ENCODE data around the gene FBXW5.
A peak's percentile ranks its signal among the peaks of the same experiment; 100 is the strongest.

The FBXW5 gene

GRCh38 chr9:136944519-136945332 lies at the start of gene FBXW5, which contains the start of gene C8G:
Gene FBXW5, minus strand, starts transcription at chr9:136944738. Its CDS starts 655 bp downstream, at chr9:136944083.
Gene C8G, plus strand, starts transcription at chr9:136945243. Its CDS starts 78 bp downstream, at chr9:136945321.
- DNase-seq (ENCODE audit: low spot score): peak; percentile 99

GRCh38 chr9:136992819-136993369 lies 48.4 kb upstream of the FBXW5 start:
- DNase-seq (ENCODE audit: low spot score): no peak

- peak; percentile 99 for DNase-seq (ENCODE audit: low spot score)
These were observed 47.7 kb upstream of the FBXW5 start, which contains the start of gene PAXX for GRCh38 chr9:136991993-136992818. Gene PAXX, plus strand, starts transcription at chr9:136992422. Its CDS starts 22 bp downstream, at chr9:136992444.

GRCh38 chr9:136990242-136990911 lies 45.8 kb upstream of the FBXW5 start:
- no peak for DNase-seq (ENCODE audit: low spot score)

- DNase-seq (ENCODE audit: low spot score): no peak
These were observed 44.3 kb upstream of the FBXW5 start for GRCh38 chr9:136988872-136989271.

- no peak for DNase-seq (ENCODE audit: low spot score)
These were observed 41.3 kb upstream of the FBXW5 start for GRCh38 chr9:136985853-136986252.

- no peak for DNase-seq (ENCODE audit: low spot score)
These were observed 40.6 kb upstream of the FBXW5 start for GRCh38 chr9:136985027-136985602.

GRCh38 chr9:136984464-136985026 lies 40.0 kb upstream of the FBXW5 start:
- DNase-seq (ENCODE audit: low spot score): no peak

GRCh38 chr9:136983656-136984314 lies 39.2 kb upstream of the FBXW5 start:
- DNase-seq (ENCODE audit: low spot score): no peak

GRCh38 chr9:136983167-136983566 lies 38.6 kb upstream of the FBXW5 start:
- no peak for DNase-seq (ENCODE audit: low spot score)

GRCh38 chr9:136982232-136983051 lies 37.9 kb upstream of the FBXW5 start, which contains the start of gene LCNL1:
Gene LCNL1, plus strand, starts transcription at chr9:136982993. Its CDS starts 594 bp downstream, at chr9:136983587.
- DNase-seq (ENCODE audit: low spot score): no peak

- no peak for DNase-seq (ENCODE audit: low spot score)
These were observed 37.2 kb upstream of the FBXW5 start for GRCh38 chr9:136981588-136982231.

GRCh38 chr9:136980669-136981478 lies 36.3 kb upstream of the FBXW5 start:
- no peak for DNase-seq (ENCODE audit: low spot score)

GRCh38 chr9:136979769-136980587 lies 35.4 kb upstream of the FBXW5 start:
- no peak for DNase-seq (ENCODE audit: low spot score)

GRCh38 chr9:136978865-136979544 lies 34.5 kb upstream of the FBXW5 start:
- DNase-seq (ENCODE audit: low spot score): no peak

GRCh38 chr9:136978073-136978864 lies 33.7 kb upstream of the FBXW5 start:
- DNase-seq (ENCODE audit: low spot score): peak; percentile 100
